Measurements from ENCODE around the gene BOLA1. TPM values are rescaled to one million over a fixed set of nuclear protein-coding genes. Genes with fewer than 3 reads are reported as not detected.
A peak's percentile ranks its signal among the peaks of the same experiment; 100 is the strongest.
"Not testable (repeated sequence)": the region's sequence is repeated elsewhere in the genome, so short reads cannot be mapped to it uniquely, and the experiment has no call there.

The BOLA1 gene
- total RNA-seq, 1 donor = 6.5 TPM

DNA sequence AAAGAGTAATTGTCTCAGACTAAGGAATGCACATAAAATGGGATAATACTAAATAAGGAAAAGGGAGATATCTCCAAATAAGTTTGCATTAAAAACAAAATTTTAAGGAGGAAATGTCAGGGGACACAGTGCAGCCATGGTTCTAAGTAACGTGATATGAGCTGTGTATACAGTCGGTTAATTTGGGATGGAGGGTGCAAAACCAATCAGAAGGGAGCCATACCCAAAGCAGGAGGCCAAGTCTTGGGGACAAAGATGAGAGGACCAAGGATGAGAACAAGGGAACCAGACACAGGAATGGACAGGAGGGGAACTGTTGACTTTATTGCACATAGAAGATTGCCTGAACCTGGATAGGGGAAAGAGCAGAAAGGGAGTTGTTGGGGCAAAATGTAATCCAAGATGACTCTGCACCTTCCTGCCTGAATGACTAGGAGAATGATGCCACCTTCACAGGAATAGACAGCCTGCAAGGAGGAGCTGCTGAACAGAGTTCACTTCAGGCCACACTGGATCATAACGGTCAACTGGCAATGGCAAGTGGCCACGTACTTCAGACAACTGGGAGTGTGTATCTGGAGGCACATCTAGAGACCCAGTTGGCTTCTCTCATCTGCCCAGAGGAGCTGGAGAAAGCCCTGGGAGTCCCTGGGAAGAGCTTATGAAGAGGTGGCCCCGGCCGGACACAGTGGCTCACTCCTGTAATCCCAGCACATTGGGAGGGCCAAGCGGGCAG is 22.0 kb upstream of the BOLA1 start:
- DNase-seq (ENCODE audit: low read depth) = no peak
- H3K4me3 ChIP-seq (ENCODE audit: low read depth, low read length) = no peak overlapping the region
- TF ChIP-seq CTCF (IDR thresholded peaks at IDR 0.05; ENCODE audit: insufficient read depth, low read depth, low read length) = no peak

- H3K4me3 ChIP-seq (ENCODE audit: low read depth, low read length) = no peak overlapping the region
- DNase-seq (ENCODE audit: low read depth) = no peak
- no peak for TF ChIP-seq CTCF (IDR thresholded peaks at IDR 0.05; ENCODE audit: insufficient read depth, low read depth, low read length)
Measured at GRCh38 chr1:149879556-149879955, 19.8 kb upstream of the BOLA1 start.

GRCh38 chr1:149881876-149882275 is 17.5 kb upstream of the BOLA1 start:
- no peak for TF ChIP-seq CTCF (IDR thresholded peaks at IDR 0.05; ENCODE audit: insufficient read depth, low read depth, low read length)
- no peak for DNase-seq (ENCODE audit: low read depth)
- H3K4me3 ChIP-seq (ENCODE audit: low read depth, low read length) = no peak overlapping the region

DNA sequence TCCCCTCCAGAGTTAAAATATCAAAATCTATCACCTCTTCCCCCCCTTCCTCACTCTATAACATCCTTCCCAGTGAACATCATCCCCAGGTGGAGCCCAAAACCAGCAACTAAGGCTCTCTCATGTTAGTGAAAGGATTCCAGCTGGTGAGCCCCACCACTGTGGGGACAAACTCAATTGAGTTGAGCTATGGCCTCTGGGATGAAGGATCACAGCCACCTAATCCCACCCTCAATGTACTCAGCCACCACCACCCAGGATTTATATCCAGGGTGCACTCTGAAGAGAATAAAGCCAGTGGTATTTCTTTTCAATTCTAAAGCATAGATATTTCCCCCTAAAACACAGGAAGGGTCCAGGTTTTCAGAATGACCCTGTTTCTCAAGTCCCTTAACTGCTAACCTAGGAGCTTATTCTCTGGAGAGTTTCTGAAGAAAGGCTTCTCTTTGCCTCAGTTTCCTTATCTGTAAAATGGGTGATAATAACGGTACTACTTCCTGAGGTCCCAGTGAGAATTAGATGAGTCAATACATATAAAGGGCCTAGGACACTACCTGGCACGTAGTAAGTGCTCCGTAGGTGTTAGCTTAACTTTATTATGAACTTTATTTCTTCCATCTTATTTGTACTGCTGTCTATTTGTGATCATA is 15.6 kb upstream of the BOLA1 start:
- H3K4me3 ChIP-seq (ENCODE audit: low read depth, low read length) = no peak overlapping the region
- DNase-seq (ENCODE audit: low read depth) = no peak
- no peak for TF ChIP-seq CTCF (IDR thresholded peaks at IDR 0.05; ENCODE audit: insufficient read depth, low read depth, low read length)

DNA sequence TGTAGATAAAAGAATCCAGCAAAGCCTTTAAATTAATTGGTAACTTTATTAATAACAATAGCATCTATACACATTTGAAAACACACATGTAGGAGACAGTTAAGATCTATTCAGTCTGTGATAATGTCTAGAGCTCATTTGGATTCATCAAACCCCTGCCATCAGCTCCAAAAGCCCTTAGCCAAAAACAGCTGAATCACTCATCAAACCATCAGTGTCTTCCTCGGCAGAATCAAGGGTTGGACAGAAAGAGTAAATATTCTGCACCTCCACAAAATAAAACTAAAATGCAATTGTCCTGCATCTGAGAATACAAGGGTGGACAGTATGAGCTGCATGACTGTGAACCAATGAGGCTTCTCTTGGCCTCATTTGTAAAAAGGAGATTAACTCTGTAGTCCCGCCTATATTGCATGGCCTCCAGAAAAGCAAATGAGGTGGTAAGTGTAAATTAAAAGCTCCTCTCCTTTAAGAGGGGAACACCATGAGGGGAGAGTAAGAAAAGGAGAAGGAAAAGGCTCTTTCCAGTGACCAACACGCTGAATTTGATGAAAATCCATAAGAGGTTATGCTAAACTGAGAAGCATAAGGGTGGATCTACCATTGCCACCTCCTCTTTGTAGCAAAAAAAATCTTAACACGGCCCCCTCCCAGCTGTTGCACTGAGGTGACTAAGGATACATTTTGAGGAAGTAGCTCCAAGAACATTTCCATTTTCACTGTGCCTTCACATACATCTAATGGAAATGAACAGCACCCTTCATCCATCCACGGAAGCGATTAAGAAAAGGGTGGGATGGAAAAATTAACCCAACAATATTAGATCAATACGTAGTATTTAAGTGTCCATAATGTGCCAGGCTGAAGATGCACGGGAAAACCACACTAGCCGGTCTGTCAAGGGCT is 14.7 kb upstream of the BOLA1 start:
- peak; percentile 22 for DNase-seq (ENCODE audit: low read depth)
- H3K4me3 ChIP-seq (ENCODE audit: low read depth, low read length) = peak overlapping the region; percentile 86
- TF ChIP-seq CTCF (IDR thresholded peaks at IDR 0.05; ENCODE audit: insufficient read depth, low read depth, low read length) = no peak

DNA sequence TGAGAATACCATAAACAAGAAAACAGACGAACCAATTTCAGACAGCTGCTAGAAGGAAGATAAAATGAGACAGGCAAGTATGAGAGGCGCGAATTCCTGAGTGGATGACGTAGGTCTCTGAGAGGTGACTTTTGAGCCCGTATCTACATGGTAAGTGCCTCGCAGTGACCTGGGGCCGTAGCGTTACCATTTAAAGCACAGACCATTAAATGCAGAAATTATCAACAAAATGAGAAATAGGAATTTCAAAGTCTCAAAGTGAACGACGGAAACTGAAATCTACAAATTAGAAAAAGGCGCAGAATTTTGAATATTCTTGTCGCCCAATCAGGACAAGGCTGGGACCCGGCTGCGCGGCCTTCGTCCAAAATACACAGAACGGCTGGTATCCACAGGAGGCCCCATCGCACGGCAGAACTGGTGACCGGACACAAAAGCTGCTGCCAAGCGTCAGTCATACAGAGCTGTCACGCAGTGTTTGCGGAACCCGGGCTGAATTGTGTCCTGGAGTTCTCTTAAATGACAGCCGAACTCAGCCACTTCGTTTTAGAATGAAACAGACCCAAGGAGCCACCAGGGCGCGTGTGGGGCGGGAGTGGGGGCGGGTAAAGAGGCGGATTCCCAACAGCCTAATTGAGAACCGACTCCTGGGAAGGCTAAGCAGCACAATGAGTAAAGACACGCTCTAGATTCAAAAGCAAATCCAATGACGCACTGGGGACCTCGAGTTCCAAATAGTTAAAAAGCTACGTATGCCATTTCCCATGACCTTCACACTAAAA is 13.8 kb upstream of the BOLA1 start:
- TF ChIP-seq CTCF (IDR thresholded peaks at IDR 0.05; ENCODE audit: insufficient read depth, low read depth, low read length) = no peak
- H3K4me3 ChIP-seq (ENCODE audit: low read depth, low read length) = peak overlapping the region; percentile 86
- peak; percentile 78 for DNase-seq (ENCODE audit: low read depth)

DNA sequence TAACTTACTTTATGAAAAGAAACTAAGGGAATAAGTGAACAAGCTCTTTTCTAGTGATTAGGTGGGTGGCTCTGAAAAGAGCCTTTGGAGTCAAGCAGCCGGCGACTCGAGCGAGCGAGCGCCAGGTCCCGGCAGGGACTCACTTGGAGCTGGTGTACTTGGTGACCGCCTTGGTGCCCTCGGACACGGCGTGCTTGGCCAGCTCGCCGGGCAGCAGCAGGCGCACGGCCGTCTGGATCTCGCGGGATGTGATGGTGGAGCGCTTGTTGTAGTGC is 13.3 kb upstream of the BOLA1 start:
- DNase-seq (ENCODE audit: low read depth) = not testable (repeated sequence)
- H3K4me3 ChIP-seq (ENCODE audit: low read depth, low read length) = peak overlapping the region; percentile 86
